ENCODE results near the gene BANK1. TPM values are rescaled to one million over a fixed set of nuclear protein-coding genes. Genes with fewer than 3 reads are reported as not detected.

The BANK1 gene
- total RNA-seq, 1 experiment from 2014 or later = 3.3 TPM

DNA sequence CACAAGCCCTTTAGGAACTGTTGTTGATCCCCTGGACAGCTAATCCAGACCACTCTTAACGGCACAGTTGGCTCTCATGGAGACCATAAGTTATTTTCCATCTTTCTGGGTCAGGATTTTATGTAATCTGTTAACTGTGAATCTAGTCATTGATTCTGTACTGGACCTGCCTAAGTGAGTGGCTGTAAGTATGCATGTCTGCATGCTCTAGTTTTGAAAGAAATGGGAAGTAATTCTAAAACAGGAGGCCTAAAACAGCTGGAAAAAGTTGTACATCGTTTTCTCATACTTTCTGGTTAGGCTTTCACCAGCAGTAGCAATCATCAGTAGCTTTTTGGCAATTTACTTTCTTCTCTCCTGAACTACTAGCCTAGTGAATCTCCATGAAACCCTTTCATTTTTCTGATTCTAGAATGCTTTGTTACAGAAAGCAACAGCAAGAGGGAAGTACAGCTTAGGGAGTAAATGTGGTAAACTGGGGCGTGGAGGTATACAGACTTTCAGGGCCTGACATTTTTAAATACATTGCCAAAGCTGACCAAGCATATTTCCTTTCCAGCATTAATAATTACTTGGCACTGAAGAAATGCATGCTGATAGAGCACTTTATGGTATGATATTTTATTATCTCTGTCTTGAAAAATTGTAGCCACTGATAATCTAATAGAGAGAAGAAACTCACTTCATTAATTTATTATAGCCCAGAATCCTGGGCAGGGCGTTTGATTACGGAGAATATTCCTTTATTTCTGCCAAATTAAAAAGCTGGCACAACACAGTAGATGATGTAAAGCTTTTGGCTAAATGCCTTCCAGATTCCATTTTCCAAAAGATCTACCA lies 202.7 kb downstream of the BANK1 start:
- in situ Hi-C loops (cut with HindIII; ENCODE audit: low pct_unique_long_range_greater_than_20kb, low sequenced_read_pairs) (no loop called here), intact Hi-C loops (cut with micrococcal nuclease; ENCODE audit: unreplicated experiment) (no loop called here)
- ChIA-PET POLR2A (no interaction called here), CTCF (no interaction called here)
- TF ChIP-seq TCF7L2 (IDR thresholded peaks at IDR 0.05; ENCODE audit: low read depth, low read length) (no peak), SIN3A (IDR thresholded peaks at IDR 0.05; ENCODE audit: borderline replicate concordance, insufficient read depth, low read depth, low read length) (no peak)
- TF ChIP-seq, protein P1, sequence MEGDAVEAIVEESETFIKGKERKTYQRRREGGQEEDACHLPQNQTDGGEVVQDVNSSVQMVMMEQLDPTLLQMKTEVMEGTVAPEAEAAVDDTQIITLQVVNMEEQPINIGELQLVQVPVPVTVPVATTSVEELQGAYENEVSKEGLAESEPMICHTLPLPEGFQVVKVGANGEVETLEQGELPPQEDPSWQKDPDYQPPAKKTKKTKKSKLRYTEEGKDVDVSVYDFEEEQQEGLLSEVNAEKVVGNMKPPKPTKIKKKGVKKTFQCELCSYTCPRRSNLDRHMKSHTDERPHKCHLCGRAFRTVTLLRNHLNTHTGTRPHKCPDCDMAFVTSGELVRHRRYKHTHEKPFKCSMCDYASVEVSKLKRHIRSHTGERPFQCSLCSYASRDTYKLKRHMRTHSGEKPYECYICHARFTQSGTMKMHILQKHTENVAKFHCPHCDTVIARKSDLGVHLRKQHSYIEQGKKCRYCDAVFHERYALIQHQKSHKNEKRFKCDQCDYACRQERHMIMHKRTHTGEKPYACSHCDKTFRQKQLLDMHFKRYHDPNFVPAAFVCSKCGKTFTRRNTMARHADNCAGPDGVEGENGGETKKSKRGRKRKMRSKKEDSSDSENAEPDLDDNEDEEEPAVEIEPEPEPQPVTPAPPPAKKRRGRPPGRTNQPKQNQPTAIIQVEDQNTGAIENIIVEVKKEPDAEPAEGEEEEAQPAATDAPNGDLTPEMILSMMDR (IDR thresholded peaks at IDR 0.05) = no peak
- TF ChIP-seq, protein P2, sequence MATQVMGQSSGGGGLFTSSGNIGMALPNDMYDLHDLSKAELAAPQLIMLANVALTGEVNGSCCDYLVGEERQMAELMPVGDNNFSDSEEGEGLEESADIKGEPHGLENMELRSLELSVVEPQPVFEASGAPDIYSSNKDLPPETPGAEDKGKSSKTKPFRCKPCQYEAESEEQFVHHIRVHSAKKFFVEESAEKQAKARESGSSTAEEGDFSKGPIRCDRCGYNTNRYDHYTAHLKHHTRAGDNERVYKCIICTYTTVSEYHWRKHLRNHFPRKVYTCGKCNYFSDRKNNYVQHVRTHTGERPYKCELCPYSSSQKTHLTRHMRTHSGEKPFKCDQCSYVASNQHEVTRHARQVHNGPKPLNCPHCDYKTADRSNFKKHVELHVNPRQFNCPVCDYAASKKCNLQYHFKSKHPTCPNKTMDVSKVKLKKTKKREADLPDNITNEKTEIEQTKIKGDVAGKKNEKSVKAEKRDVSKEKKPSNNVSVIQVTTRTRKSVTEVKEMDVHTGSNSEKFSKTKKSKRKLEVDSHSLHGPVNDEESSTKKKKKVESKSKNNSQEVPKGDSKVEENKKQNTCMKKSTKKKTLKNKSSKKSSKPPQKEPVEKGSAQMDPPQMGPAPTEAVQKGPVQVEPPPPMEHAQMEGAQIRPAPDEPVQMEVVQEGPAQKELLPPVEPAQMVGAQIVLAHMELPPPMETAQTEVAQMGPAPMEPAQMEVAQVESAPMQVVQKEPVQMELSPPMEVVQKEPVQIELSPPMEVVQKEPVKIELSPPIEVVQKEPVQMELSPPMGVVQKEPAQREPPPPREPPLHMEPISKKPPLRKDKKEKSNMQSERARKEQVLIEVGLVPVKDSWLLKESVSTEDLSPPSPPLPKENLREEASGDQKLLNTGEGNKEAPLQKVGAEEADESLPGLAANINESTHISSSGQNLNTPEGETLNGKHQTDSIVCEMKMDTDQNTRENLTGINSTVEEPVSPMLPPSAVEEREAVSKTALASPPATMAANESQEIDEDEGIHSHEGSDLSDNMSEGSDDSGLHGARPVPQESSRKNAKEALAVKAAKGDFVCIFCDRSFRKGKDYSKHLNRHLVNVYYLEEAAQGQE (IDR thresholded peaks at IDR 0.05; ENCODE audit: insufficient read depth in 1 of 2, low read depth in 2 of 2, low read length in 1 of 2) = no peak
- DNase-seq (ENCODE audit: low read depth, low spot score) = no peak
- no peaks in the 10 kb centered on the region for H3K9me3 ChIP-seq (ENCODE audit: control insufficient read depth, insufficient read depth, low read depth, low read length)
- H3K27ac ChIP-seq (ENCODE audit: low read length) = no peak overlapping the region
- H3K27me3 ChIP-seq (ENCODE audit: control insufficient read depth, insufficient read depth, low read length) = no peaks in the 10 kb centered on the region
- H3K4me1 ChIP-seq (ENCODE audit: control insufficient read depth, insufficient read depth, low read length) = no peaks in the 10 kb centered on the region; the same call in 1 of the 2 replicates
- no peaks in the 10 kb centered on the region for H3K36me3 ChIP-seq (ENCODE audit: control insufficient read depth, insufficient read depth, low read length)
- no peak overlapping the region for H3K4me3 ChIP-seq (ENCODE audit: low read depth in 2 of 2, low read length in 2 of 2)
- no TSS peak for BruUV-seq (replicated peaks)
- no peak for ATAC-seq

DNA sequence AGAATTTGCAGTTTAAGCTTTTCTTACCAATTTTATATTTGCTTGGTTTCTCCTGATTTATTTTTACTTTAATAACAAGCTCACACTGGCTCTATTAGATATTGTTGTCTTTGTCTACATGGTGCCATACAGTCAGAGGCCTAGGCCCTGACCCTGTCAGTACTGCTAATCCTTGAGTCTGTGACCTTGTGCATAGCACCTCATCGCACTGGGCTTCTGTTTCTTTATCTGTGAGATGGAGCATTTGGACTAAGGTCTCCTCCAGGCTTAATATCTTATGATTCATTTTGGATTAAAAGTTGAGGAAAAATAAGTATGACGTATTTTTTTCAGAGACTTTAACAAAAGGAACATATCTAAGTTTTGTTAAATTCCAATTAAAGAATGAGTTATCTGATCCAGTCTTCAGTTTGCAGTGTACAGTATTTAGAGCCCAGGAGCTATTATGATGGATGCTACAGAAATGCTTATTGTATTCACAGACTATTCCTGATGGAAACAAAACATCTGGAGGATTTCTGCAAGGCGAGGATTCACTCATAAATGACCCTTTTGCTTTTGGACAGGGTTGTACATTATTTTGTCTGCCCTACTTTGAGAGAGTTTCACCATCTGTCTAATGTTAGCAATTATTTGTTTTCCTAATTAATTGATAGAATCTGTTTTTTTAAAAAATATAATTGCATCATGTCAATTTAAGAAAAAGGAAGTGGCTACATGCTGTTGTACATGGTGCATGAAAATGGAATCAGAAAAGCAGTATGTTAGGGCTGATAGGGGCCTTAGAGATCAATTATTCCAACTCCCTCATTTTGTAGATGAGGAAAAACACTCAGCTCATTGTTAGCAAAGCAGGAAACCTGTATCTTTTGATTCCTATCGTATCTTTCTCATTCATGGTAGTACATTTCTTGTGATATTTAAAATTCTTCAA lies 203.6 kb downstream of the BANK1 start:
- POLR2A ChIA-PET = no interaction called here
- CTCF ChIA-PET = no interaction called here

More for the DNA sequence above, 203.6 kb downstream of the BANK1 start:
- Histone ChIP-seq H3K27me3 (ENCODE audit: control insufficient read depth, insufficient read depth, low read length) (no peaks in the 10 kb centered on the region), H3K4me1 (ENCODE audit: control insufficient read depth, insufficient read depth, low read length) (no peaks in the 10 kb centered on the region; the same call in 1 of the 2 replicates), H3K4me3 (ENCODE audit: low read depth in 2 of 2, low read length in 2 of 2) (no peak overlapping the region), H3K9me3 (ENCODE audit: control insufficient read depth, insufficient read depth, low read depth, low read length) (no peaks in the 10 kb centered on the region), H3K36me3 (ENCODE audit: control insufficient read depth, insufficient read depth, low read length) (no peaks in the 10 kb centered on the region), H3K27ac (ENCODE audit: low read length) (no peak overlapping the region)
- intact Hi-C loops (cut with micrococcal nuclease; ENCODE audit: unreplicated experiment) = no loop called here
- TF ChIP-seq, protein P2 (IDR thresholded peaks at IDR 0.05; ENCODE audit: insufficient read depth in 1 of 2, low read depth in 2 of 2, low read length in 1 of 2) = no peak
- TF ChIP-seq, protein P1 (IDR thresholded peaks at IDR 0.05) = no peak
- no peak for TF ChIP-seq POLR2AphosphoS5 (IDR thresholded peaks at IDR 0.05; ENCODE audit: low read depth, low read length)
- no peak for TF ChIP-seq TCF7L2 (IDR thresholded peaks at IDR 0.05; ENCODE audit: low read depth, low read length)
- no peak for TF ChIP-seq SIN3A (IDR thresholded peaks at IDR 0.05; ENCODE audit: borderline replicate concordance, insufficient read depth, low read depth, low read length)
- ATAC-seq = no peak
- DNase-seq (ENCODE audit: low read depth, low spot score) = no peak
- in situ Hi-C loops (cut with HindIII; ENCODE audit: low pct_unique_long_range_greater_than_20kb, low sequenced_read_pairs) = no loop called here
- no TSS peak for BruUV-seq (replicated peaks)

All from Panc1 (cell line).